Mucosa of stomach (tissue), 1 donor: ENCODE data around the gene HPX.

Source experiments
- H3K27me3 ChIP-seq: one replicate; pipeline ENCODE4 v1.7.0; 2013; ENCODE audit warnings: mild to moderate bottlenecking, low read length; ENCODE audit not compliant: control insufficient read depth, insufficient read depth
- H3K36me3 ChIP-seq: one replicate; pipeline ENCODE4 v1.7.0; 2013; ENCODE audit warnings: low read length; ENCODE audit not compliant: control insufficient read depth, insufficient read depth
- H3K4me1 ChIP-seq: one replicate; pipeline ENCODE4 v1.7.0; 2013; ENCODE audit warnings: mild to moderate bottlenecking, low read length; ENCODE audit not compliant: control insufficient read depth, insufficient read depth
- H3K4me3 ChIP-seq: one replicate; pipeline ENCODE4 v1.7.0; 2013; ENCODE audit warnings: low read length
- H3K9ac ChIP-seq: one replicate; pipeline ENCODE4 v1.7.0; 2013; ENCODE audit warnings: mild to moderate bottlenecking, low read length, moderate library complexity
- H3K9me3 ChIP-seq: one replicate; pipeline ENCODE4 v1.7.0; 2013; ENCODE audit warnings: mild to moderate bottlenecking, low read length, moderate library complexity; ENCODE audit not compliant: control insufficient read depth
- donor health status: Pancreatic carcinoma.

Gene HPX

DNA sequence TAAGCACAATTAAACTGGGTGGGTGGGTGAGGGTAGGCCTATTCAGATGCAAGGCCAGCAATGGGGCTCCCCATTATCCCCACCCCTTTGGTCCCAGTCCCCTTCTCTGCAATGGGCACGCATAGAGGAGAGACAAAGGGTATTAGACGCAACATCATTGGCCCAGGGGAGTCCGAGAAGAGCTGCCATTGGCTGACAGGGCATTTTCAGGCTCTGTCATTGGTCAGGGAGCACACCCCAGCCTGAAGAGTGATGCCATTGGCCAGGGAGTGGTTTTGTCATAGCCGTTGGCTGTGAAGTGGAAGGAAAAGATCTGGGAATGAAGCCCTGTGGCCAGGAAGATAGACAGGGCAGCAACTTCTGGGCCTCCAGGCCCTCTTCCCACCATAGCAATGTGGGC is 35.8 kb upstream of the HPX start:
- H3K9ac ChIP-seq = no peak overlapping the region
- no peaks in the 10 kb centered on the region for H3K9me3 ChIP-seq
- peaks cover 9% of the 10 kb centered on the region for H3K36me3 ChIP-seq
- no peaks in the 10 kb centered on the region for H3K27me3 ChIP-seq
- H3K4me1 ChIP-seq = peaks cover 58% of the 10 kb centered on the region
- no peak overlapping the region for H3K4me3 ChIP-seq

DNA sequence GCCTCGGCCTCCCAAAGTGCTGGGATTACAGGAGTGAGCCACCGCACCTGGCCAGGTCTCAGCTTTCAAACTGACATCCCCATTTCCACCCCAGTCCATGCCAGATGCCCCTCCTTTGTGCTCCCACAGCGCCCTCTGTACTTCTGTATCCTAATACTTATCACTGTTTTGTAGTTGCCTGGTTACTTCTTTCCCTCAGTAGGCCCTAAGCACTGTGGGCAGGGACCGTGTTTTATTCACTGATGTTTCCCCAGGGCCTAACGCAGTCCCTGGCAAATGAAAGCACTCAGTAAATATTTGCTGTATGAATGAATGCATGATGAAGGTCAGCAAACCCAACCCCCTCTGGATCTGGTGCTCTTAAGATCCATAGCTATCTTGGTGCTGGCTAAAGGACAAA is 35.1 kb upstream of the HPX start:
- Histone ChIP-seq H3K36me3 (peaks cover 9% of the 10 kb centered on the region), H3K27me3 (no peaks in the 10 kb centered on the region), H3K4me1 (peaks cover 58% of the 10 kb centered on the region), H3K4me3 (no peak overlapping the region), H3K9ac (no peak overlapping the region), H3K9me3 (no peaks in the 10 kb centered on the region)

DNA sequence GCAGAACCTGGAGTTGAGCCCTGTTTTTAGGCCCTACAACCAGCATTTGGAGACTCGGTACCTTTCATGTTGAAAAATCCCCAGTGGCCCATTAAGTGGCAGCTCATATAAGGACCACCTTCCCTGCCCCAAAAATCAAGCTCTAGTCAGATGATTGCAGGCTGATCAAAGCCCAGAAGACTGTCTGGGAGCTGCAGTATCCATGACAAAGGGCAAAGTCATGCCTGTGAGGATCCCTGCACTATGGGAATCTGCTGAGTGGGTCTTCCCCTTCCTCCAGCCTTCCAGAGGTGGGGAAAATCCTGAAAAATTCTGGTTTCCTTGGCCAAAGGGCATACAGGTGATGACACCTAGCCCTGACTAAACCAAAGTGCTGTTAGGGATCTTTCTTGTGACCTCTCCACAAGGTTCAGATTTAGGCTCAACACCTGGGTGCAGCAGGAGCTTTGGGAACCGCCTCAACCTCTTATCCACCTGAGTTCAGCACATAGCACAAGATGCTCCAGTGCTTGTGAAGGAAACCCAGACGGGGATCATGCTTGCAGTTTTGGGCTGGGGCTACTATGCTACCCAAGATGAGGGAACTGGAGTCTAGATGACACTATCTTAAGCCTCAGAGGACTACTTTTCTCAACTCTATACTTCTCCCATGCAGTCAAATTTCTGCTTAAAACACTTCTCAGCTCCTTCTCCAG is 34.2 kb upstream of the HPX start:
- Histone ChIP-seq H3K4me1 (peaks cover 54% of the 10 kb centered on the region), H3K4me3 (no peak overlapping the region), H3K36me3 (peaks cover 9% of the 10 kb centered on the region), H3K9me3 (no peaks in the 10 kb centered on the region), H3K9ac (peak overlapping the region; percentile 88), H3K27me3 (no peaks in the 10 kb centered on the region)

DNA sequence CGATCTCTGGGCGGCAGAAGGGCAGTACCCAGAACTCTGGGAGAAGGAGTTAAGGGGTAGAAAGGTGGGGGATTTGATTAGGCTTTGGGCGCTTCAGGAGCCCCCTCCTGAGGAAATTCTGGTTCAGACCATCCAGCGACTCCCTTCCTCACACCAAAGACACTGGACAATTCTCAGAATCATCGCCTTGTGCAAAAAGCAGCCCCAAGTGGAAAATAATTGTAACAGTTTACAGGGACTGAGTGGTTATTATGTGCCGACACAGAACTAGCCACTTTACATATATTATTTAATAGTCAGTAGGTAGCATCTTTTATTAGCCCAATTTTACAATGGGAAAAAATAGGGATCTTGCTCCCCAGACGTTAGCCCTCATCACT is 33.6 kb upstream of the HPX start:
- H3K9me3 ChIP-seq = no peaks in the 10 kb centered on the region
- peaks cover 9% of the 10 kb centered on the region for H3K36me3 ChIP-seq
- H3K9ac ChIP-seq = peak overlapping the region; percentile 88

DNA sequence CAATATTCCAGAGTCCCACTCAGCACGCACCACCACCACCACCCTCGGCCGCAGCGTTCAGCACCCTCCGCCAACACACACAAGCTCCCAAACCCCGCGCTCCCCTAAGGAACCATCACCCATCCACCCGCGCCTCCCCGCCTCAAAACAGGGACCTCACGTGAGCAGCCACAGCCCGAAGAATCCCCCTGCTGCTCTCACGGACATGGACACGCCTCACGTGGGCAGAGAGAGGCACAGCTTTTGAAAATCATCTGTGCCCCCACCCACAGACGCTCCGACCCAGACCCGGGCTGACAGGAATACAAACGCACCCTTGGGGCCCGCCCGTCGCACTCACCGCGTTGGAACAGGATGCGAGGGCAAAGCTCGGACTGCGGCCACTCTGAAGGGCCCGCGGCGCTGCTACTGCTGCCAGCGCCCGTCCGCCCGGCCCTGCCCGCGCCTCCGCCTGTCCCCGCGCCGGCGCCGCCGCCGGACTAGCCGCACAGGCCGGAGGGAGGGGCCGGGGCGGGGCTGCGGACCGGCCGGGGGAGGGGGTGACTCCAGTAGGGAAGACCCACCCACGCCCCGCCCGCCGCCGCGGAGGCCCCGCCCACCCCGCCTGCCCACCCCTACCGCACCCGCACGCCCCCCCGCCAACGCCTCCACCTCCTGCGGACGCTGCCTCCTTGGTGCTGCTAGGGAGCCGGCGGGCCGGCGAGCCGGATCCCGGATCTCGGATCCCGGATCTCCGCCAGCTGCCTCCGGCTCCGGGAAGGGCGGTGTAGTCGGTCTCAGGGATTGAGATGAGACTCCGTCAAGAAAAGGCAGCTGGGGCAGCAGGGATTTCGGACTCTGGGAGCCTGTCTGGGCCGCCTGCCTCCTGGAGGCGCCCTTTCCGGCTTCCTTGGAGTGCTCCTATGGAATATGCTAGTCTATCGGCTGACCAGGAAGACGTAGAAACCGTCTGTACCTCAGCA is 32.9 kb upstream of the HPX start, which contains the start of gene TRIM3:
TSS of gene TRIM3 (minus strand) at position 491 of the 962 bp plus-strand sequence. CDS start 8,246 bp downstream, outside the sequence.
- H3K4me3 ChIP-seq = peak within 1 kb of the TSS; percentile 52
- H3K27me3 ChIP-seq = no peaks in the 10 kb centered on the region
- peak within 1 kb of the TSS; percentile 88 for H3K9ac ChIP-seq
- H3K36me3 ChIP-seq = peaks cover 9% of the 10 kb centered on the region
- H3K4me1 ChIP-seq = peaks cover 57% of the 10 kb centered on the region
- H3K9me3 ChIP-seq = no peaks in the 10 kb centered on the region

More for the DNA sequence above, 33.6 kb upstream of the HPX start:
- H3K27me3 ChIP-seq = no peaks in the 10 kb centered on the region
- peak overlapping the region; percentile 52 for H3K4me3 ChIP-seq
- H3K4me1 ChIP-seq = peaks cover 54% of the 10 kb centered on the region

DNA sequence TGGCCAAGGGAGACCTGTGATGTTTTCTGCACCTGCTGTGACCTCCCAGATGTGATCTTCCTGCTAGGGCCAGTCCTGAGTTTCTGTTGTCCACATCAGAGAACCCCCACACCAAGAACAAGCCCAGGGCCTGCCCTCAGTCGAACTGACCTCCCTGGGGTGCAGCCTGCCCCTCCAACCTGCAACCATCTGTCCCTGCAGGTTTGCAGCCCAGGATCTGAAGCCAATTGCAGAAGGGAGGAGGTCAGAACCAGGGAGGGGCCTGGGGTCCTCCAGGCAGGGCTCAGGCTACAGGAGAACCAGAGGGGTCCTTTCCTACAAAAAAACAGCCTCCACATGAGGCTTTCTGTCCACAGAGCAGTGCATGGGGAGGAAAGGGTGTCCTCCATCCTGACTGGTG is 32.1 kb upstream of the HPX start:
- no peaks in the 10 kb centered on the region for H3K9me3 ChIP-seq
- H3K4me1 ChIP-seq = peaks cover 57% of the 10 kb centered on the region
- H3K4me3 ChIP-seq = no peak overlapping the region
- peaks cover 9% of the 10 kb centered on the region for H3K36me3 ChIP-seq
- no peaks in the 10 kb centered on the region for H3K27me3 ChIP-seq
- H3K9ac ChIP-seq = peak overlapping the region; percentile 44

DNA sequence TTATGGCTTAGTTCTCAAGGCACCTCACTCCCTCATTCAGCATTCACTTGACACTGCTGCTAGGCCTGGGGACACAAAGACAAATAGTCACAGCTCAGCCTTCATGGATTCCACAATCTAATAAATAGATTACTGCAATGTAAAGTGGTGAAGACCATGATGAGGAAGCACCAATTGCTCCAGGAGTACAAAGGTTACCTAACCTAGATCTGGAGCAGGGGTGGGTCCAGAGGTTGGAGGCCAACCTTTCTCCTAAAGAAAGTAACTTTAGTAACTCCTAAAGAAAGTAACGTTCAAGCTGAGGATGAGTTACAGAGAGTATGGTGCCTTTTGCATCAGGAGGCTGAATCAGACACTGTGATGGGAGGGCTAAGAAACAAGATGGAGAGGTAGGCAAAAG is 28.8 kb upstream of the HPX start:
- peak overlapping the region; percentile 22 for H3K9ac ChIP-seq
- no peaks in the 10 kb centered on the region for H3K9me3 ChIP-seq
- no peaks in the 10 kb centered on the region for H3K27me3 ChIP-seq
- H3K4me1 ChIP-seq = peaks cover 25% of the 10 kb centered on the region
- no peak overlapping the region for H3K4me3 ChIP-seq
- H3K36me3 ChIP-seq = no peaks in the 10 kb centered on the region

DNA sequence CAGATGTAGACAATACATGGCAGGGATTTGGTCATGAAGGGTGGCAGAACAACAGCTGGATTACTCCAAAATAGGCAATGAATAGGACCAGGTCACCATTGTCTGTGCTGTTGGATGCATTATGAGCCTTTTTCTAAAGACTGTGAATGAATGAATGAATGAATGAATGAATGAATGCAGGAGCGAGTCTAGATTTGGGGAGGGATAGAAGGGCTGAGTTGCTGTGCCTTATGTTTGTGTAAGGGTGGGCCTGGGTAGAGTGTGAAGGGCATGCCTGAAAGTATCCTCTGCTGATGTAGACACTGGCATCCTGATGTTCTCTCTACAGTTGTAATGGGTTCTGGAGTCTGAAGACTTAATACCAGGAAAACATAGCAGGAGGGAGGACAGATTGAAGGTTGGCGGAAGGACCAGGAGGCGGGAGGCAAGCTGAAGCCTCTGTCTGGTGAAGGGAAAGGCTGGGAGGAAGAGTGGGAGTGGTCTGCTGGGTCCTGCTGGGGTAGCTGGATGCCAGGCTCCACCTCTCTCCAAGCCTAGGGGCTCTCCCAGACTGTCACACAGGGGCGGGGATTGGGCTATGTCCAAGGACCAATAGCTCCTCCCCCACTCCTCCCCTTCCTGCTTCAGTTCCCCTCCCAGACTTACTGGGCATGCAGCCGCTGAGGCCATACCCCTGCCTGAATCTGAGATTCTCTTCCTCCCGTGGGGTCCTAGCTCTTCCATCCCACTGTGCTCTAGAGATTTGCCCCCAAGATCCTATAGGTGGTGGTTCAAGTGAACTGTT is 28.1 kb upstream of the HPX start:
- Histone ChIP-seq H3K4me1 (peaks cover 19% of the 10 kb centered on the region), H3K9ac (peak overlapping the region; percentile 22), H3K27me3 (no peaks in the 10 kb centered on the region), H3K9me3 (no peaks in the 10 kb centered on the region), H3K4me3 (no peak overlapping the region), H3K36me3 (no peaks in the 10 kb centered on the region)

DNA sequence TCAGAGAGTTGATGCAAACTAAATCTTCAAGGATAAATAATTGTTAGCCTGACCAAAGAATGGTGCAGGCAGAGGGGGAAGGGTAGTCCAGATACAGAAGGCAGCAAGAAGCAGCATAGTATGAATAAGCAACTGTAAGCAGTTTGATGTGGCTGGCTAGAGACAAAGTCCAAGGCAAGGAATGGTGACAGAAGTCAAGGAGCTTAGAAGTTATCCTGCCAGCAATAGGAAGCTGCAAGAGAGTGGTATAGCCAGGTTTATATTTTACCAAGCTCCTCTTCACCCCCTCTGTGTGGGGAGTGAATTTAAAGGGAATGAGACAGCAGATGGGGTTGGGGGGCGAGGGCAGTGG is 18.3 kb upstream of the HPX start:
- Histone ChIP-seq H3K9me3 (no peaks in the 10 kb centered on the region), H3K27me3 (no peaks in the 10 kb centered on the region), H3K9ac (no peak overlapping the region), H3K36me3 (peaks cover 6% of the 10 kb centered on the region), H3K4me1 (no peaks in the 10 kb centered on the region), H3K4me3 (no peak overlapping the region)

DNA sequence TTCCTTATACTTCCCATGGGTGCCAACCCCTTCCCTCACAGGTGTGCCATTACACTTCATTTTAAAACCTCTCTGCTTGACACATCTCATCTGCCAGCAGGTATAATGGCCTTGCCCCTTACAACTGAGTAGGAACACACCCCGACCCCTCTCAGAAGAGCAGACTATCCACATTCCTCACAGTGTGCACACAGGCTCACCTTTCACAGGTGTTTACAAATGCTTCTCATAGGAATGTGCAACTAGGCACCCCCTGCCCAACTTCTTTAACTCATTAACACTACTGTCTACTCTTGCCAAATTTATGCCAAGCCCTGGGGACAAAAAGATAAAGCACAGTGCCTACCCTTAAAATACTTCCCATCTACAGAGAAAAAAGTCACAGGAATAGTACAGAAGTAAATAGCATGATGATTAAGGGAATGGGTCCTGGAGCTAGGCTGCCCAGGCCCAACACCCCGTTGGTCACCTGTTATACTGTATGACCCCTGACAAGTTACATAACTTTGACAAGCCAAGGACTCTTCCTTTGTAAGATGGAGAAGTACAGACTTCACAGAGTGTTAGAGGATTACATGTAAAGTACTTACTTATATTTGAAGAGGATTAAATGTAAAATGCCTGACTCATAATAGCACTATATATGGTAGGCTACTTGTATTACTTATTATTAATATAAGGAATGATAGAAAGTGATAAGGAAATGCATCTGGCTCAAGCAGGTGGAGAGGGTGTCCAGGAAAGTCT is 17.7 kb upstream of the HPX start:
- Histone ChIP-seq H3K4me1 (no peaks in the 10 kb centered on the region), H3K36me3 (peaks cover 6% of the 10 kb centered on the region), H3K9me3 (no peaks in the 10 kb centered on the region), H3K4me3 (no peak overlapping the region), H3K27me3 (no peaks in the 10 kb centered on the region), H3K9ac (no peak overlapping the region)

DNA sequence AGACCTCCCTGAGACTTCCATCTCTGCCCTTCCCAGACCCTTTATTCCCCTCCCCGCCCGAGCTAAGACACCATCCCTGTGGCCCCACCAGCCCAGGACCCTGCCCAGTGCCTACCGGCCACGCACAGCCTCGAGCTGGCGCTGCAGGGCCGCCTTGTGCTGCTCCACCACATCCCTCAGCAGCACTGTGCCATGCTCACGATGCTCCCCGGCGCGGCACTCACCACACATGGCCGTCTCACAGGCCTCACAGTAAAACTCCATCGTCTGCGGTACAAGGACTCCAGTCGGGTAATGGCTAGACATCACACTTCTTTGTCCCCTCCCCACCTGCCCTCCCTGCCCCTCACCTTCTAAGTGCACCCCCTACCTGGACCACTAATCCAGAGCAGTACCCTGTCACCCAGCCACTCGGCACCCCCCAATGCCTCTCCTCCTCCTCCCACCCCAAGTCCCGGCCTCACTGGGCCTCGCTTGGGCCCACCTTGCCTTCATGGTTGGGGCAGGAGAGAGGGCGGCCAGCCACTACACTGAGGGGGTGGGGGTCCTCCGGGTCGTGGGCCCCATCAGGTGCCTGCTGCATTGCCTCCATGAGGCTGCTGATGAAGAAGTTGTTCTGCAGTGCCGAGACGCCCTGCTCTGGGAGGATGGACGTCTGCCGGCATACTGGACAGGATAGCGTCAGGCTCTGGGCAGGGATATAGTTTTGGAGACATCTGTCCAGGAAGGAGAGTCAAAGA is 17.0 kb upstream of the HPX start:
- no peaks in the 10 kb centered on the region for H3K27me3 ChIP-seq
- H3K36me3 ChIP-seq = peaks cover 6% of the 10 kb centered on the region
- no peaks in the 10 kb centered on the region for H3K4me1 ChIP-seq
- no peak overlapping the region for H3K9ac ChIP-seq
- no peaks in the 10 kb centered on the region for H3K9me3 ChIP-seq
- H3K4me3 ChIP-seq = no peak overlapping the region
